Mesothelial cell of epicardium (in vitro differentiated cells): ENCODE results near the gene SEC24B. TPM values are rescaled to one million over a fixed set of nuclear protein-coding genes. Genes with fewer than 3 reads are reported as not detected.

ENCODE experiments used
- DNase-seq, 2 experiments: peaks; one replicate each; pipeline ENCODE4 v3.0.0; 2021; ENCODE audit warnings: low spot score in 2 of 2; ENCODE audit not compliant: unreplicated experiment in 2 of 2
- H3K27ac Mint-ChIP-seq: 2 replicates; pipeline ENCODE4 v1.8.0; 2021; ENCODE audit warnings: mixed read lengths
- H3K27me3 Mint-ChIP-seq: 2 replicates; pipeline ENCODE4 v1.8.0; 2021; ENCODE audit warnings: low read depth, mixed read lengths
- H3K36me3 Mint-ChIP-seq: 2 replicates; pipeline ENCODE4 v1.8.0; 2021; ENCODE audit warnings: mixed read lengths
- H3K4me1 Mint-ChIP-seq: 2 replicates; pipeline ENCODE4 v1.8.0; 2021; ENCODE audit warnings: mixed read lengths
- H3K4me3 Mint-ChIP-seq: 2 replicates; pipeline ENCODE4 v1.8.0; 2021; ENCODE audit warnings: mild to moderate bottlenecking, moderate library complexity, mixed read lengths
- H3K9me3 Mint-ChIP-seq: 2 replicates; pipeline ENCODE4 v1.8.0; 2021; ENCODE audit warnings: mixed read lengths
- total RNA-seq: library from RNA; stranded (reverse); gene quantifications from 3 replicates; pipeline ENCODE4 v1.2.1, GENCODE V29; 2021
- TF ChIP-seq, protein P1 (sequence below): fragments of 200-600 bp; sonication (generic); IDR thresholded peaks from one replicate; pipeline ENCODE4 v1.5.0; 2021; ENCODE audit warnings: antibody characterized with exemption; ENCODE audit not compliant: unreplicated experiment

Gene SEC24B
- total RNA-seq, 1 donor from 2014 or later = 52.7 TPM

- no peaks in the 10 kb centered on the region for H3K9me3 Mint-ChIP-seq
- peak overlapping the region; percentile 63 for H3K27ac Mint-ChIP-seq
- peak overlapping the region; percentile 75 for H3K4me3 Mint-ChIP-seq
- peak in 1 of 2 experiments; percentile 61 for DNase-seq
- TF ChIP-seq, protein P1, sequence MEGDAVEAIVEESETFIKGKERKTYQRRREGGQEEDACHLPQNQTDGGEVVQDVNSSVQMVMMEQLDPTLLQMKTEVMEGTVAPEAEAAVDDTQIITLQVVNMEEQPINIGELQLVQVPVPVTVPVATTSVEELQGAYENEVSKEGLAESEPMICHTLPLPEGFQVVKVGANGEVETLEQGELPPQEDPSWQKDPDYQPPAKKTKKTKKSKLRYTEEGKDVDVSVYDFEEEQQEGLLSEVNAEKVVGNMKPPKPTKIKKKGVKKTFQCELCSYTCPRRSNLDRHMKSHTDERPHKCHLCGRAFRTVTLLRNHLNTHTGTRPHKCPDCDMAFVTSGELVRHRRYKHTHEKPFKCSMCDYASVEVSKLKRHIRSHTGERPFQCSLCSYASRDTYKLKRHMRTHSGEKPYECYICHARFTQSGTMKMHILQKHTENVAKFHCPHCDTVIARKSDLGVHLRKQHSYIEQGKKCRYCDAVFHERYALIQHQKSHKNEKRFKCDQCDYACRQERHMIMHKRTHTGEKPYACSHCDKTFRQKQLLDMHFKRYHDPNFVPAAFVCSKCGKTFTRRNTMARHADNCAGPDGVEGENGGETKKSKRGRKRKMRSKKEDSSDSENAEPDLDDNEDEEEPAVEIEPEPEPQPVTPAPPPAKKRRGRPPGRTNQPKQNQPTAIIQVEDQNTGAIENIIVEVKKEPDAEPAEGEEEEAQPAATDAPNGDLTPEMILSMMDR = no peak
- H3K36me3 Mint-ChIP-seq = peaks cover 6% of the 10 kb centered on the region
- peaks cover 12% of the 10 kb centered on the region for H3K4me1 Mint-ChIP-seq
- H3K27me3 Mint-ChIP-seq = peaks cover 19% of the 10 kb centered on the region
Observed at GRCh38 chr4:109559625-109559982, 126.0 kb downstream of the SEC24B start.

DNA sequence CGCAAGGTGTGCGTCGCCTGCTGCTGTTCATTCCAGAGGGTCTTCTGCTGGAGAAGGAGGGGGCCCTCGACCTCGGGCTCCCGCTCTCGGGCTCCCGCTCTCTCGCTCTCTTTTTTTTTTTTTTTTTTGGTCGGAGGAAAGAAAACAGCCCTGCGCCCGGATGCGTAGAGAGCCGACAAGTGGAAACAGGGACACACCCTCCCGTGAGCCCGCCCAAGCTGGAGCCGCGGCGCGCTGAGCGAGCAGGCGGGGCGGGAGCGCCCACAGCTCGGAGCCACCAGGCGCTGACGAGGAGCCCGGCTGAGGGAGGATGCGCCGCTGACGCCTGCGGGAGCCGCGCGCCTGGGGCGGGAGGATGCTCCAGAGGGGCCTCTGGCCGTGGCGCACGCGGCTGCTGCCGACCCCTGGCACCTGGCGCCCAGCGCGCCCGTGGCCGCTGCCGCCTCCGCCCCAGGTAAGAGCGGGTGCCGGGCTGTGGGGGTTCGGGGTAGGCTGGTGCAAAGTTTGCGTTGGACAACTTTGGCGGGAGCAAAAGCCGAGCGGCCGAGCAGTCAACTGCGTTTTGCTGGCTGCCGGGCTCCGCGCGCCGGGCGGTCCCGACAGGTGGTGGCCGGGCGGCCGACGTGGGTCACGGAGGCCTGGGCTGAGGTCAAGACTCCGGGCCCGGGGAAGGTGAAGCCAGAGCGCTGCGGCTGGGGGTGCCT is 126.5 kb downstream of the SEC24B start, which contains the start of gene MCUB:
TSS of gene MCUB (plus strand) at position 264 of the 704 bp plus-strand sequence. CDS start at position 356, 92 bp downstream.
- Mint-ChIP-seq H3K4me1 (peaks cover 8% of the 10 kb centered on the region), H3K27me3 (peaks cover 19% of the 10 kb centered on the region), H3K36me3 (peaks cover 6% of the 10 kb centered on the region), H3K27ac (peak within 1 kb of the TSS; percentile 63), H3K9me3 (no peaks in the 10 kb centered on the region), H3K4me3 (peak within 1 kb of the TSS; percentile 75)
- TF ChIP-seq, protein P1 = no peak
- DNase-seq = peak; percentile 69 to 84

DNA sequence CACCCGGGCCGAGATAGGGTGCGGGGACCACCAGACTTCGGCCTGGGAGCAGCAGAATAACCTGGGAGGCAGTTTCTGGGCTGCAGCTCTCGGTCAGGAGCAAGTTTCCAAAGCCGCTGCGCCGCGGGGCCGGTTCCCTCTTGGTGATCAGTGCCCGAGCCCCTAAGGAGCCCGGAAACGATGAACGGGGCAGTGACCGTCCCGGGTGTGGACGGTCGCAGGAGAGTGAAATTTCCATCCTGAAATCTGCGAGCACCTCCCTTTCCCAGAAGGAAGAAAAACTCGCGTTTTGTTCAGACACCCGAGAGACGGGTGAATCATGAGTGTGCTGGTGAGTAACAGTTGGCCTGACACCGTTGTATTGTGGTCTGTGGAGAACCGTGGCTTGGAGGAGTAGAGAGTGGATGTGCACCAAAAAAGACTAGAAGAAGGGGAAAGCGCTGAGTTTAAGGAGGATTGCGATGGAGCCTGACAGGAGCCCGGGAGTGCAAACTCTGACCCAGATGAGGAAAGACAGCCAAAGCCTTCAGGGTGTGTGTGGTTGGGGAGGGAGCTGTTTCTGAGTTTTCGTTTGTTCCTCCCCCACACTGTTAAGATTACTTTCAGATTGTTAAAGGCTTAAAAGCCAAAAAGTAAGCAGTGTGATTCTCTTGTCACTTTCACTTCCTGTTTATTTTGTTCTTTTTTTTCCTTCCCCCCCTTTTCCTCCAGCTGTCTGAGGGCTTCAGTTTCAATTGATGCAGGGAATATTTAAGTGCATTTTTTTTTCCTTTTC is 127.3 kb downstream of the SEC24B start:
- peak in 1 of 2 experiments; percentile 48 for DNase-seq
- Mint-ChIP-seq H3K27ac (peak overlapping the region; percentile 10), H3K9me3 (no peaks in the 10 kb centered on the region), H3K4me1 (peaks cover 8% of the 10 kb centered on the region), H3K4me3 (peak overlapping the region; percentile 63), H3K27me3 (peaks cover 19% of the 10 kb centered on the region), H3K36me3 (peaks cover 6% of the 10 kb centered on the region)
- TF ChIP-seq, protein P1 = no peak

DNA sequence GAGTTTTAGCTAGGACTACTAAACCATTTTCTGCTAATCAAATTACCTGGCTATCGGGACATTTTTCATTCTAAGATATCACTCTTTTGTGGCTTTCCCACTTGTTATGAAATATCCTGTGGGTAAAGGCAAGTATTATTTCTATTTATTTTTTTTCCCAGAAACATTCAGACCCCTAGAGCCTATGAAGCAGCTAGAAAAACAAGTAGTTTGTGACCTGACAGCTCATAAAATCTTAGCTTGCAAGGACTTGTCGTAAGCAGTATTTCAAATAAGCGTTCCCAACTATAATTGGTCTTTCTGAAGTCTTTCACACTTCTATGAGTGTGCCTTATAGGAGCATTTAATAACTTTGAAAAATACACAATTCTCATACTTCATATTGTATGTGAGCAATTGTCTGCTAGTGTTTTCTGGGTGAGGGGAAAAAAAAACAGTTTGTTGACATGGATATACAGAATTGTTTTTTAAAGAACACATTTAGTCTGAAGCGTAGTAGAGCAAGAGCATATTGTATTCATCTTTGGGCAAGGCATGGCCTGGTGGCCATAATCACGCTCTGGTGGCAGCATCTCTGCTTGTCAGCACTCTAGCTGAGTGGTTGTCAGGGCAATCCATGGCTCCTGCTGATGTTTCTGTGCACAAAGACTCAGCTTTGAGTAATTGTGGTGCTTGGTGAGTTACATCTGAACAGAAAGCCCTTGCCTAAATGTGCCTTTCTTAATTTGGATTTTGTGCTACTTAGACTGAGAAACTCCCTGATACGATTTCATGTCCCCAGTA is 129.0 kb downstream of the SEC24B start:
- H3K36me3 Mint-ChIP-seq = peaks cover 4% of the 10 kb centered on the region
- no peak for DNase-seq
- TF ChIP-seq, protein P1 = no peak
- no peak overlapping the region for H3K4me3 Mint-ChIP-seq
- peaks cover 8% of the 10 kb centered on the region for H3K4me1 Mint-ChIP-seq
- no peak overlapping the region for H3K27ac Mint-ChIP-seq
- H3K9me3 Mint-ChIP-seq = no peaks in the 10 kb centered on the region
- H3K27me3 Mint-ChIP-seq = peaks cover 19% of the 10 kb centered on the region

DNA sequence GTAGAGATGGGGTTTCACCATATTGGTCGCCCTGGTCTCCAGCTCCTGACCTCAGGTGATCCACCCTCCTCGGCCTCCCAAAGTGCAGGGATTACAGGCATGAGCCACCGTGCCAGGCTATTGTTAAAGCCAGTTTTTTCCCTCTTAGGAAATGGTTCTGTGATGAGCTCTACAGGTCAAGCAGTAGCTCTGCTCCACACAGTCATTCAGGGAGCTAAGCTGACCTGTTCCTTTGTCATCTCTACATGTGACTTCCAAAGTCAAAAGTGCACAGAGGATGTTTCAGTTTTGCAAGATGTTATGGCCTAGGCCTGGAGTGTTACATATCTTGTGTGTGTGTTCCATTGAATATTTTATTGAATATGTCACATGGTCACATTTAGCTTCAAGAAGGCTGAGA is 137.9 kb downstream of the SEC24B start:
- no peaks in the 10 kb centered on the region for H3K4me1 Mint-ChIP-seq
- TF ChIP-seq, protein P1 = no peak
- no peak for DNase-seq
- no peaks in the 10 kb centered on the region for H3K36me3 Mint-ChIP-seq
- H3K27ac Mint-ChIP-seq = no peak overlapping the region
- no peak overlapping the region for H3K4me3 Mint-ChIP-seq
- H3K27me3 Mint-ChIP-seq = no peaks in the 10 kb centered on the region
- H3K9me3 Mint-ChIP-seq = peaks cover 20% of the 10 kb centered on the region
